Naive B cell (primary cell): ENCODE data around the gene ST3GAL6. TPM values are rescaled to one million over a fixed set of nuclear protein-coding genes. Genes with fewer than 3 reads are reported as not detected.

Experiments used
- ATAC-seq, 2 donors: fragments of 150-1000 bp; cut with Tn5 transposase; 2 replicates each; pipeline ENCODE4 v1.10.0; 2021; ENCODE audit warnings: low read depth in 2 of 2, mild to moderate bottlenecking in 2 of 2, moderate library complexity in 2 of 2
- DNase-seq: peaks from one replicate; pipeline ENCODE4 v3.0.0; 2022
- H3K27ac Mint-ChIP-seq, 6 donors: one replicate each; pipeline ENCODE4 v1.8.0; 2020 to 2022; ENCODE audit warnings: mild to moderate bottlenecking in 6 of 6, mixed read lengths in 6 of 6, moderate library complexity in 5 of 6, inconsistent platforms in 2 of 6
- H3K27me3 Mint-ChIP-seq, 3 donors: one replicate each; pipeline ENCODE4 v1.8.0; 2021 to 2022; ENCODE audit warnings: mixed read lengths in 3 of 3, mild to moderate bottlenecking in 1 of 3
- H3K36me3 Mint-ChIP-seq, 2 donors: one replicate each; pipeline ENCODE4 v1.8.0; 2020 to 2022; ENCODE audit warnings: mixed read lengths in 2 of 2, inconsistent platforms in 1 of 2, mild to moderate bottlenecking in 1 of 2
- H3K4me1 Mint-ChIP-seq, 3 donors: one replicate each; pipeline ENCODE4 v1.8.0; 2020 to 2022; ENCODE audit warnings: mixed read lengths in 3 of 3, inconsistent platforms in 1 of 3, mild to moderate bottlenecking in 1 of 3, moderate library complexity in 1 of 3
- H3K4me3 Mint-ChIP-seq, 8 donors: one replicate each; pipeline ENCODE4 v1.8.0; 2020 to 2022; ENCODE audit warnings: mild to moderate bottlenecking in 8 of 8, mixed read lengths in 8 of 8, moderate library complexity in 8 of 8, inconsistent platforms in 2 of 8
- H3K9me3 Mint-ChIP-seq, 7 donors: one replicate each; pipeline ENCODE4 v1.8.0; 2020 to 2022; ENCODE audit warnings: mixed read lengths in 7 of 7, mild to moderate bottlenecking in 5 of 7, inconsistent platforms in 2 of 7, moderate library complexity in 1 of 7
- polyA plus RNA-seq, 6 donors: library from polyadenylated mRNA; unstranded; fragments of 300-500 nt; fragmentation: Illumina TruSeq; gene quantifications; one replicate each; pipeline ENCODE4 v1.2.3, GENCODE V29; 2021; ENCODE audit warnings: low read depth in 6 of 6

ST3GAL6 gene
- polyA plus RNA-seq, 6 donors from 2014 or later: 0.18 to 1.2 (median 0.31) TPM; not detected in 2

DNA sequence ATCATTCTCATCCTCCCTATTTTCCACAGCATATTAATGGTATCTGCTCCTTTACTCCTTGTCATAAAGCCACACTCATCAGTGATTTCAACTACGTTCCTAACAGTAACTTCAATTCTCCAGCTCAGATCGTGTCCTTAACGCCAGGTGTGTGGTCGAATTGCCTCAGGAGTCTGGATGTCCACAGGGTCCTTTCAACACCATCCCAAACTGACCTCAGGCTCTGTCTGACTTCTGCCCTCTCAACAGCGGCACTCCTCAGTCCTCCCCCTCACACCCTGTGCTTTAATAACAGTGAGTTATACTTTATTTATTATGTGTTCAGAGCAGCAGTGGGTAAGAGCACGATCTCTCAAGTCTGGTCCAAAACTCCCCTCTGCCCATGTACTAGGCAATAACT, 42.4 kb downstream of the ST3GAL6 start:
- DNase-seq (no peak), ATAC-seq (no peak)
- Mint-ChIP-seq H3K4me1 (no peaks in the 10 kb centered on the region), H3K27ac (peak overlapping the region in 1 of 6 donors; percentile 35), H3K9me3 (peaks cover 0 to 3% (median 0%) of the 10 kb centered on the region in 7 donors), H3K36me3 (peaks cover 5 to 8% of the 10 kb centered on the region in 2 donors), H3K27me3 (no peaks in the 10 kb centered on the region), H3K4me3 (no peak overlapping the region)

DNA sequence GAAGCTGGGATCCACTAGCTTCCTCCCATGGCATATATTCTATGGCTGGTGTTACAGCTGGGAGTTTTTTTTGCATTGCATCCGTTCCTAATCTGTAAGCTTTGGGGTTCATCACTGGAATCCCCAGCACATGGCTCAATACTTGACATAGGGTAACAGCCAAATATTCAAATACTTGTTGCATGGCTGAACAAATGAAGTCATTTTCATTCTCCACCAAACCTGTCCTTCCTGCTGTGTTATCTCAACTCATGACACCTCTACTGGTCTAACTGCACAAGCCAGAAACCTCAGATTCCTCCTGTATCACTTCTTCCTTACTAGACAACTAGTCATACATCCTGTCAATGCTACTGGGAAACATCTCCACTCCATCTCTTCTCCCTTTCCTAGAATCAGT, 43.4 kb downstream of the ST3GAL6 start:
- Mint-ChIP-seq H3K27ac (peak overlapping the region in 2 of 6 donors; percentile 1 to 16), H3K4me1 (no peaks in the 10 kb centered on the region), H3K27me3 (no peaks in the 10 kb centered on the region), H3K4me3 (no peak overlapping the region), H3K36me3 (peaks cover 5 to 8% of the 10 kb centered on the region in 2 donors), H3K9me3 (peaks cover 0 to 3% (median 0%) of the 10 kb centered on the region in 7 donors)
- DNase-seq (no peak), ATAC-seq (no peak)

GRCh38 chr3:98807011-98807410, 43.9 kb downstream of the ST3GAL6 start:
- H3K4me1 Mint-ChIP-seq: no peaks in the 10 kb centered on the region

GRCh38 chr3:98807561-98807960, 44.4 kb downstream of the ST3GAL6 start:
- H3K4me1 Mint-ChIP-seq: no peaks in the 10 kb centered on the region
- H3K9me3 Mint-ChIP-seq: peaks cover 0 to 3% (median 0%) of the 10 kb centered on the region in 7 donors
- H3K4me3 Mint-ChIP-seq: no peak overlapping the region
- no peaks in the 10 kb centered on the region for H3K27me3 Mint-ChIP-seq
- peak overlapping the region in 1 of 6 donors; percentile 8 for H3K27ac Mint-ChIP-seq
- DNase-seq: no peak
- H3K36me3 Mint-ChIP-seq: peaks cover 5 to 8% of the 10 kb centered on the region in 2 donors
- no peak for ATAC-seq

More at GRCh38 chr3:98807011-98807410, 43.9 kb downstream of the ST3GAL6 start:
- peaks cover 0 to 3% (median 0%) of the 10 kb centered on the region in 7 donors for H3K9me3 Mint-ChIP-seq
- H3K4me3 Mint-ChIP-seq: no peak overlapping the region
- ATAC-seq (no peak), DNase-seq (no peak)
- no peaks in the 10 kb centered on the region for H3K27me3 Mint-ChIP-seq
- H3K27ac Mint-ChIP-seq: peak overlapping the region in 2 of 6 donors; percentile 1 to 52
- H3K36me3 Mint-ChIP-seq: peaks cover 5 to 8% of the 10 kb centered on the region in 2 donors

DNA sequence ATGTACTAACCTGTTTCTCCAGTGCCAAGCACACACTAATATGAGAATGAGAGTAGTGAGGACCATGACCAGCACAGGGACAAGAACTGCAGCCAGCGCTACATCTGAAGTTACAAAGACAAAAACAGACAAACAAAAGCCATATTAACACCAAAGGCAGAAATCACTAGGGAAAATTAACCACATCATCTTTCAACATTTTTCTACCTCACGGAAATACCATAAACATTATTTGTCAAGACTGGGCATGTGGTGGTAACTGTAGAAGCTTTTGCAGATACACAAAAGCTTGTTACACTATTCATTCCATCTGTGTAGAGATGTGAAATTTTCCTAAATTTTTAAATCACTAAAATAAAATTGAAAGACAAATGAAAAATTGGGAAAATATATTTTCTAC, 44.9 kb downstream of the ST3GAL6 start:
- Mint-ChIP-seq H3K4me1 (no peaks in the 10 kb centered on the region), H3K4me3 (no peak overlapping the region), H3K27ac (peak overlapping the region in 1 of 6 donors; percentile 30), H3K36me3 (peaks cover 5 to 8% of the 10 kb centered on the region in 2 donors), H3K27me3 (no peaks in the 10 kb centered on the region), H3K9me3 (no peaks in the 10 kb centered on the region)
- DNase-seq: no peak
- no peak for ATAC-seq

GRCh38 chr3:98809557-98809956, 46.4 kb downstream of the ST3GAL6 start:
- no peak overlapping the region for H3K4me3 Mint-ChIP-seq
- ATAC-seq (no peak), DNase-seq (no peak)
- H3K4me1 Mint-ChIP-seq: no peaks in the 10 kb centered on the region
- H3K27me3 Mint-ChIP-seq: no peaks in the 10 kb centered on the region
- H3K9me3 Mint-ChIP-seq: no peaks in the 10 kb centered on the region
- no peak overlapping the region for H3K27ac Mint-ChIP-seq
- H3K36me3 Mint-ChIP-seq: peaks cover 5 to 8% of the 10 kb centered on the region in 2 donors

- no peaks in the 10 kb centered on the region for H3K27me3 Mint-ChIP-seq
- no peaks in the 10 kb centered on the region for H3K9me3 Mint-ChIP-seq
- peaks cover 5 to 8% of the 10 kb centered on the region in 2 donors for H3K36me3 Mint-ChIP-seq
- ATAC-seq (no peak), DNase-seq (no peak)
- no peak overlapping the region for H3K4me3 Mint-ChIP-seq
- no peaks in the 10 kb centered on the region for H3K4me1 Mint-ChIP-seq
- H3K27ac Mint-ChIP-seq: no peak overlapping the region
Measured at GRCh38 chr3:98811048-98811447, 47.9 kb downstream of the ST3GAL6 start.

- Mint-ChIP-seq H3K27me3 (no peaks in the 10 kb centered on the region), H3K9me3 (no peaks in the 10 kb centered on the region), H3K4me1 (no peaks in the 10 kb centered on the region), H3K36me3 (peaks cover 0 to 5% of the 10 kb centered on the region in 2 donors), H3K27ac (no peak overlapping the region), H3K4me3 (no peak overlapping the region)
- DNase-seq (no peak), ATAC-seq (no peak)
Measured at GRCh38 chr3:98812851-98813374, 49.8 kb downstream of the ST3GAL6 start.

GRCh38 chr3:98814817-98815420, 51.8 kb downstream of the ST3GAL6 start:
- Mint-ChIP-seq H3K36me3 (no peaks in the 10 kb centered on the region), H3K27me3 (no peaks in the 10 kb centered on the region), H3K9me3 (no peaks in the 10 kb centered on the region), H3K27ac (no peak overlapping the region), H3K4me3 (no peak overlapping the region), H3K4me1 (no peaks in the 10 kb centered on the region)
- DNase-seq: no peak
- ATAC-seq: no peak

GRCh38 chr3:98817547-98818041, 54.5 kb downstream of the ST3GAL6 start:
- no peaks in the 10 kb centered on the region for H3K36me3 Mint-ChIP-seq
- no peak overlapping the region for H3K27ac Mint-ChIP-seq
- H3K4me1 Mint-ChIP-seq: no peaks in the 10 kb centered on the region
- peak; percentile 57 to 60 for ATAC-seq
- no peaks in the 10 kb centered on the region for H3K9me3 Mint-ChIP-seq
- no peak overlapping the region for H3K4me3 Mint-ChIP-seq
- DNase-seq: peak; percentile 28
- no peaks in the 10 kb centered on the region for H3K27me3 Mint-ChIP-seq

GRCh38 chr3:98821063-98821462, 57.9 kb downstream of the ST3GAL6 start:
- H3K27ac Mint-ChIP-seq: no peak overlapping the region

GRCh38 chr3:98823791-98824190, 60.7 kb downstream of the ST3GAL6 start:
- no peaks in the 10 kb centered on the region for H3K36me3 Mint-ChIP-seq
- no peaks in the 10 kb centered on the region for H3K4me1 Mint-ChIP-seq
- H3K4me3 Mint-ChIP-seq: no peak overlapping the region
- no peaks in the 10 kb centered on the region for H3K27me3 Mint-ChIP-seq
- ATAC-seq (no peak), DNase-seq (no peak)
- H3K9me3 Mint-ChIP-seq: peaks cover 0 to 3% (median 0%) of the 10 kb centered on the region in 7 donors
- H3K27ac Mint-ChIP-seq: no peak overlapping the region

More at GRCh38 chr3:98821063-98821462, 57.9 kb downstream of the ST3GAL6 start:
- Mint-ChIP-seq H3K4me3 (no peak overlapping the region), H3K9me3 (no peaks in the 10 kb centered on the region), H3K4me1 (no peaks in the 10 kb centered on the region), H3K36me3 (no peaks in the 10 kb centered on the region), H3K27me3 (no peaks in the 10 kb centered on the region)
- ATAC-seq (no peak), DNase-seq (no peak)

DNA sequence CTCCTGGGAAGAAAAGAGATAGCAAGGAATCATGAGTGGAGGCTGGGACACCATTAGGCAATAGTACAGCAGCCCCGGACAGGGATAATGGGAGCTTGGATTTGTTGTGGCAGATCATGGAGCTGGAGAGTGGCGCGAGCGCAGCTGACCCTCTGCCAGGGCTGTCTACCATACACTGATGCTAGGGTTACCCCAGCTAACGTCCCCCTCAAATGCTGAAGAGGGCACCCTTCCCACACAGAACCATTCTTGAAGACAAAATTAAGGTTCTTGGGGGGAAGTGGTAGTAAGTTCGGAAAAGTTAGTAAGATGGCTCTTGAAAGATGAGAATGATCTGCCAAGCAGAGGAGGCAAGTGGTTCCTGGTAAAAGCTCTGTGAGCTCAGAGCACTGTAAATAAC, 61.1 kb downstream of the ST3GAL6 start:
- Mint-ChIP-seq H3K4me1 (no peaks in the 10 kb centered on the region), H3K9me3 (peaks cover 0 to 5% (median 1%) of the 10 kb centered on the region in 7 donors), H3K27me3 (no peaks in the 10 kb centered on the region), H3K36me3 (no peaks in the 10 kb centered on the region), H3K4me3 (no peak overlapping the region), H3K27ac (no peak overlapping the region)
- ATAC-seq (no peak), DNase-seq (no peak)

- H3K27ac Mint-ChIP-seq: peak overlapping the region in 1 of 6 donors; percentile 4
Measured at GRCh38 chr3:98826126-98826525, 63.0 kb downstream of the ST3GAL6 start.

More at GRCh38 chr3:98826126-98826525, 63.0 kb downstream of the ST3GAL6 start:
- H3K4me3 Mint-ChIP-seq: no peak overlapping the region
- ATAC-seq (no peak), DNase-seq (no peak)
- H3K27me3 Mint-ChIP-seq: no peaks in the 10 kb centered on the region
- peaks cover 0 to 9% of the 10 kb centered on the region in 2 donors for H3K36me3 Mint-ChIP-seq
- H3K9me3 Mint-ChIP-seq: peaks cover 0 to 23% (median 10%) of the 10 kb centered on the region in 7 donors
- no peaks in the 10 kb centered on the region for H3K4me1 Mint-ChIP-seq
